ENCODE data around the gene LMCD1.

GRCh38 chr3:8519774-8520448, 18.3 kb downstream of the LMCD1 start:
- TF ChIP-seq RAD21 (conservative IDR thresholded peaks at IDR 0.05 in 1 of 2, IDR thresholded peaks at IDR 0.05 in 1 of 2) (no peak), CTCF (IDR thresholded peaks at IDR 0.05) (no peak), KDM1A (IDR thresholded peaks at IDR 0.05; ENCODE audit: low read depth) (no peak), POLR2A (IDR thresholded peaks at IDR 0.05; ENCODE audit: low read length) (no peak)
